Esophagus squamous epithelium (tissue), 4 donors: ENCODE measurements around the gene OTOS.

Source experiments
- POLR2A ChIP-seq, 4 donors: fragments of 450-650 bp; IDR thresholded peaks; one replicate each; pipeline ENCODE4 v1.6.1; 2017; ENCODE audit warnings: antibody characterized with exemption in 4 of 4, mild to moderate bottlenecking in 4 of 4, moderate library complexity in 3 of 4
- TF ChIP-seq, protein P1 (sequence below), 6 experiments: fragments of 450-650 bp in 4 of 6; fragments of 200-600 bp in 2 of 6; sonication (generic) in 2 of 6; IDR thresholded peaks; one replicate each; pipeline ENCODE4 v1.5.1; 2016 to 2019; ENCODE audit warnings: antibody characterized with exemption in 6 of 6, mild to moderate bottlenecking in 4 of 6, moderate library complexity in 4 of 6

DNA sequence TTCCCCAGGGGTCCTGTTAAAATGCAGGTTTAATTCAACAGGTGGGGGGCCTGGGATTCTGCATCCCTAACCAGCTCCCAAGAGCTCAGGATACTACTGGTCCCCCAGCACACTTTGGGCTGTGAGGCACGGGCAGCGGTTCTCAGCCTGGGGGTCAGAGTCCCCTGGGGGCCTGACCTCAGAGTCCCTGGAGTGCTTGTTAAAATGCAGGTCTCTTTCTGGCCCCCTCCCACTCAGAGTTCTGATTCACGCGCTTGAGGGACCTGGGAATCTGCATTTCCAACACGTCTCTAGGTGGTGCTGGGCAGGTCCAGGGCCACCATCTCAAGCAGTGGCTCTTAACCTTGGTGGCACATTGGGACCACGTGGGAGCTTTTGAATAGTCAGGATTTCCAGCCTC lies 2.8 kb upstream of the OTOS start:
- no peak for TF ChIP-seq POLR2A (IDR thresholded peaks at IDR 0.05)
- TF ChIP-seq, protein P1, sequence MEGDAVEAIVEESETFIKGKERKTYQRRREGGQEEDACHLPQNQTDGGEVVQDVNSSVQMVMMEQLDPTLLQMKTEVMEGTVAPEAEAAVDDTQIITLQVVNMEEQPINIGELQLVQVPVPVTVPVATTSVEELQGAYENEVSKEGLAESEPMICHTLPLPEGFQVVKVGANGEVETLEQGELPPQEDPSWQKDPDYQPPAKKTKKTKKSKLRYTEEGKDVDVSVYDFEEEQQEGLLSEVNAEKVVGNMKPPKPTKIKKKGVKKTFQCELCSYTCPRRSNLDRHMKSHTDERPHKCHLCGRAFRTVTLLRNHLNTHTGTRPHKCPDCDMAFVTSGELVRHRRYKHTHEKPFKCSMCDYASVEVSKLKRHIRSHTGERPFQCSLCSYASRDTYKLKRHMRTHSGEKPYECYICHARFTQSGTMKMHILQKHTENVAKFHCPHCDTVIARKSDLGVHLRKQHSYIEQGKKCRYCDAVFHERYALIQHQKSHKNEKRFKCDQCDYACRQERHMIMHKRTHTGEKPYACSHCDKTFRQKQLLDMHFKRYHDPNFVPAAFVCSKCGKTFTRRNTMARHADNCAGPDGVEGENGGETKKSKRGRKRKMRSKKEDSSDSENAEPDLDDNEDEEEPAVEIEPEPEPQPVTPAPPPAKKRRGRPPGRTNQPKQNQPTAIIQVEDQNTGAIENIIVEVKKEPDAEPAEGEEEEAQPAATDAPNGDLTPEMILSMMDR (IDR thresholded peaks at IDR 0.05): no peak
